ENCODE data around the gene TSPEAR.

The TSPEAR gene

DNA sequence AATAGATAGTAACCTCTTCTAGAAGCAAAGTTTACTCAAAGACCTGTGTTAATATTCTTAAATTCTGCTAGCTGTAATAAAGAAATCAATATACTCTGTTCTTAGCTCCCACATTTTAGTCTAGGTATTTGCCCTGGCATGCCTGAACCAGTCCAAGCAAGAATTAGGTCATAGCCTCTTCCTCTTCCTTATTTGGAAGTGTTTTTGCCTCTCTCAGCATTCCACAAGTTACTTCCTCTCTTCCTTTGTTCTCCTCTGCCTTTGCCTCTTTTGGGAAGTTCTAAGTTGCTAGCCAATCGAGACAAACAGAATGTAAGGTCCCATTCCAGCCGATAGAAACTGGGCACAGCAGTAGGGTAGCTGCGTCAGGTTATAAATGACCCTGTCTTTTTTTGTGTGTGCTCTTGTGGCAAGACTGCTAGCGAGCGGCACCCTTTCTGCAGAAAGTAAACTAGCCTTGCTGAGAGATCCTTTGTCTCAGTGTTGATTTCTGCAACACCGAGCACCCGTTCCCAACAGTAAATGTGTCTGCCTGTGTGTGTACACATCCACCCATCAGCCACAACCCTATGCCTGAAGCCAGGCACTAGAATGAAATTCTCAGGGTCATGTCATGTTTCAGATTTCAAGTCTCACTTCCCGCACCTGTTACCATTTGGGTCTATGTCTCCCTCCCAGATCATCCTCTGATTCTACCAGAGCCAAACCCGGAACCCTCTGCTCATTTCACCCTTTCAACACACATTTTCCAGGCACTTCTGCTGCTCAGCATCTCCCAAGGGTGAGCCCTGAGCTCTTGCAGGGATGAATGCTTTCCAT lies 218.6 kb downstream of the TSPEAR start:
- Histone ChIP-seq H3K27ac (no peak overlapping the region), H3K4me1 (ENCODE audit: control insufficient read depth in 1 of 2, insufficient read depth in 1 of 2, low read depth in 1 of 2, low read length in 1 of 2) (no peaks in the 10 kb centered on the region), H3K36me3 (no peaks in the 10 kb centered on the region), H3K9me3 (peaks cover 3% of the 10 kb centered on the region), H3K4me3 (ENCODE audit: low read depth in 1 of 2, low read length in 1 of 2) (no peak overlapping the region), H3K27me3 (peaks cover 30% of the 10 kb centered on the region)
- TF ChIP-seq, protein P1, sequence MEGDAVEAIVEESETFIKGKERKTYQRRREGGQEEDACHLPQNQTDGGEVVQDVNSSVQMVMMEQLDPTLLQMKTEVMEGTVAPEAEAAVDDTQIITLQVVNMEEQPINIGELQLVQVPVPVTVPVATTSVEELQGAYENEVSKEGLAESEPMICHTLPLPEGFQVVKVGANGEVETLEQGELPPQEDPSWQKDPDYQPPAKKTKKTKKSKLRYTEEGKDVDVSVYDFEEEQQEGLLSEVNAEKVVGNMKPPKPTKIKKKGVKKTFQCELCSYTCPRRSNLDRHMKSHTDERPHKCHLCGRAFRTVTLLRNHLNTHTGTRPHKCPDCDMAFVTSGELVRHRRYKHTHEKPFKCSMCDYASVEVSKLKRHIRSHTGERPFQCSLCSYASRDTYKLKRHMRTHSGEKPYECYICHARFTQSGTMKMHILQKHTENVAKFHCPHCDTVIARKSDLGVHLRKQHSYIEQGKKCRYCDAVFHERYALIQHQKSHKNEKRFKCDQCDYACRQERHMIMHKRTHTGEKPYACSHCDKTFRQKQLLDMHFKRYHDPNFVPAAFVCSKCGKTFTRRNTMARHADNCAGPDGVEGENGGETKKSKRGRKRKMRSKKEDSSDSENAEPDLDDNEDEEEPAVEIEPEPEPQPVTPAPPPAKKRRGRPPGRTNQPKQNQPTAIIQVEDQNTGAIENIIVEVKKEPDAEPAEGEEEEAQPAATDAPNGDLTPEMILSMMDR (IDR thresholded peaks at IDR 0.05) = no peak

DNA sequence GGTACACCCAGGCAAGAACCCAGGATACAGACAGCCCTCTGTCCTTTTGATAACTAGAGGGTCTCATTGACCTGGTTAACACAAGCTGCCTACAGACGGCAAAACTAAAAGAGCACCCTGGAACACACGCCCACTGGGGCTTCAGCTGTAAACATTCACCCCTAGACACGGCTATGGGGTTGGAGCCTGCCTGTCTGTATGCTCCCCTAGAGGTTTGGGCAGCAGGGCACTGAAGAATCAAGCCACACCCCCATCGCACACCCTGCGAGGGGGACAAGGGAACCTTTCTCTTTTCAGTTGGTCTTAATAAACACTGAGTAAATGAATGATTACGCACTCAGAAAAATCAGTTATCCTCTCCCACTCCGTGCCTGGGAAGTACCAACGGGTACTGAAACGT lies 220.6 kb downstream of the TSPEAR start:
- Histone ChIP-seq H3K4me3 (ENCODE audit: low read depth in 1 of 2, low read length in 1 of 2) (no peak overlapping the region), H3K9me3 (peaks cover 3% of the 10 kb centered on the region), H3K4me1 (ENCODE audit: control insufficient read depth in 1 of 2, insufficient read depth in 1 of 2, low read depth in 1 of 2, low read length in 1 of 2) (no peaks in the 10 kb centered on the region), H3K27ac (no peak overlapping the region), H3K36me3 (no peaks in the 10 kb centered on the region), H3K27me3 (peaks cover 12% of the 10 kb centered on the region)
- TF ChIP-seq, protein P1 (IDR thresholded peaks at IDR 0.05) = no peak

DNA sequence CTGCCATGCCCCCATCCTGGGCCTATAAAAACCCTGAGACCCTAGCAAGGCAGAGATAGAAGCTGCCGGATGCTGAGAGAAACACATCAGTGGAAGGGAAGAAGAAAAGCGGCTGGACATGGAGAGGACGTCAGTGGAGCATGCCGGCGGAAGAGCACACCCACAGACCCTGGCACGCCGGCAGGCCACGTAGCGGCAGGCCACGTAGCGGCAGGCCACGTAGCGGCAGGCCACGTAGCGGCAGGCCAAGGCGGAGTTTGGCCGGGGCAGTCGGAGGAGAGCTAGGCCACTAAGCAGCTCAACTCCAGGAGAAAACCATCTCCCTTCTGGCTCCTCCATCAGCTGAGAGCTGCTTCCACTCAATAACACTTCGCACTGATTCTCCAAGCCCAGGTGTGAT lies 221.0 kb downstream of the TSPEAR start:
- peaks cover 3% of the 10 kb centered on the region for H3K9me3 ChIP-seq
- no peaks in the 10 kb centered on the region for H3K36me3 ChIP-seq
- no peak overlapping the region for H3K27ac ChIP-seq
- H3K27me3 ChIP-seq = peaks cover 12% of the 10 kb centered on the region
- H3K4me1 ChIP-seq (ENCODE audit: control insufficient read depth in 1 of 2, insufficient read depth in 1 of 2, low read depth in 1 of 2, low read length in 1 of 2) = no peaks in the 10 kb centered on the region
- TF ChIP-seq, protein P1 (IDR thresholded peaks at IDR 0.05) = no peak
- H3K4me3 ChIP-seq (ENCODE audit: low read depth in 1 of 2, low read length in 1 of 2) = no peak overlapping the region

DNA sequence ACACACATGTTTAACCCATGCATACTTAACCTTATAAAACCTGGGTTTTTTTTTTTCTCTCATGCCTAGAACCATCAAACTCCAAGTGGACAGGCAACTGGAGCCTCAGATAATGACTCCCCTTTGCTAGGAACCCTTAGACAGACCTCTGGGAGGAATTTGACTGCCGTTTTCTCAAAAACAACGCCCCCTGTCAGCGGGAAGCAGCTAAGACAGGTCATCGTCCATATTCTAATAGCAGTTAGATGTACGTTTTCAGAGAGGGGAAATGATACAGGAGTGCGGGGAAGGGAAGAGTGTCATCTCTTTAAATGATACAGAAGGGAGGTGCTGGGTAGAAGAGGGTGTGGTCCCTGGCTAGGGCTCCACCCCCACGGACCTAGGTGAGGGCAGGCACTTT lies 221.4 kb downstream of the TSPEAR start:
- TF ChIP-seq, protein P1 (IDR thresholded peaks at IDR 0.05) = no peak
- H3K4me1 ChIP-seq (ENCODE audit: control insufficient read depth in 1 of 2, insufficient read depth in 1 of 2, low read depth in 1 of 2, low read length in 1 of 2) = no peaks in the 10 kb centered on the region
- no peak overlapping the region for H3K27ac ChIP-seq
- H3K36me3 ChIP-seq = no peaks in the 10 kb centered on the region
- peaks cover 15% of the 10 kb centered on the region for H3K27me3 ChIP-seq
- H3K9me3 ChIP-seq = peaks cover 3% of the 10 kb centered on the region
- no peak overlapping the region for H3K4me3 ChIP-seq (ENCODE audit: low read depth in 1 of 2, low read length in 1 of 2)

DNA sequence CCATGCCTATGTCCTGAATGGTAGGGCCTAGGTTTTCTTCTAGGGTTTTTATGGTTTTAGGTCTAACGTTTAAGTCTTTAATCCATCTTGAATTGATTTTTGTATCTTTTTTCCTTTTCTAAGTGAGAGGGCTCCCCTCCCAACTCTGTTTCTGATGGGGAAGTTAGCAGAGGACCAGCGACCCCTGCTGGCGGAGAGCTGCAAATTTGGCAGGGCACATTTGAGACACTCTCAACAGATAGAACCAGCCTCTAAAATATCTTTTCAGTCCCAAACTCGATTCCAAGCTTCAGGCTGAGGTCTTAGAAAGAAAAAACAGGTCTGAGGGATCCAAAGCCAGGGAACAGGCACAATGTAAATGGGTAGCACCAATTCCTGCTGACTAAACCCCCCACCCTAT lies 223.5 kb downstream of the TSPEAR start:
- H3K27ac ChIP-seq = no peak overlapping the region
- no peaks in the 10 kb centered on the region for H3K9me3 ChIP-seq
- peaks cover 27% of the 10 kb centered on the region for H3K27me3 ChIP-seq
- no peaks in the 10 kb centered on the region for H3K4me1 ChIP-seq (ENCODE audit: control insufficient read depth in 1 of 2, insufficient read depth in 1 of 2, low read depth in 1 of 2, low read length in 1 of 2)
- H3K36me3 ChIP-seq = no peaks in the 10 kb centered on the region
- TF ChIP-seq, protein P1 (IDR thresholded peaks at IDR 0.05) = no peak
- H3K4me3 ChIP-seq (ENCODE audit: low read depth in 1 of 2, low read length in 1 of 2) = no peak overlapping the region

All from neutrophil (primary cell).